VCaP (cell line): ENCODE data around the gene SLC6A18.

Source experiments
- H3K27ac ChIP-seq: fragments of 450-650 bp; 2 replicates; pipeline ENCODE4 v1.5.1; 2017
- CTCF ChIP-seq: fragments of 450-650 bp; conservative IDR thresholded peaks from 2 replicates; pipeline ENCODE4 v1.5.1; 2017; ENCODE audit warnings: mild to moderate bottlenecking, moderate library complexity

SLC6A18 gene

GRCh38 chr5:1277331-1277730 lies 52.1 kb downstream of the SLC6A18 start:
- no peak overlapping the region for H3K27ac ChIP-seq

DNA sequence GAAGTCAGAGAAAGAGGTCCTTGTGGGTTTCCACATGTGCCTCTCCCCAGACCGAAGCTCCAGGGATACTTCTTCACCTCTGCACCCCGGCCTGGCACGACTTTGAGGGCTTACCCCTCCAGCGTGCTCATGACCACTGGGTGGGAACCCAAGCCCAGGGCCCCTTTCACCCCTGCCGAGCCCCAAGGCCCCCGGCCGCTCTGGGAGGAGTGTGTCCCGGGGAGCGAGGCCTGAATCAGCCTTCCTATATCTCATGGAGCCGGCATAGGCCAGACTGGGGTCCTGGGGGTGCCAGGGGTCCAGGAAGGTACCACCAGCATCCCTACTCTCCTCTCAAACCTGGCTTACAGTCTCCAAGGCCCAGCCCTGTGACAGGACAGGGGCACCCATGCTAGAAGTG lies 52.6 kb downstream of the SLC6A18 start:
- no peak for TF ChIP-seq CTCF
- H3K27ac ChIP-seq = no peak overlapping the region

More at GRCh38 chr5:1277331-1277730, 52.1 kb downstream of the SLC6A18 start:
- TF ChIP-seq CTCF = no peak

- TF ChIP-seq CTCF = no peak
- H3K27ac ChIP-seq = no peak overlapping the region
Measured at GRCh38 chr5:1278216-1278615, 53.0 kb downstream of the SLC6A18 start.

DNA sequence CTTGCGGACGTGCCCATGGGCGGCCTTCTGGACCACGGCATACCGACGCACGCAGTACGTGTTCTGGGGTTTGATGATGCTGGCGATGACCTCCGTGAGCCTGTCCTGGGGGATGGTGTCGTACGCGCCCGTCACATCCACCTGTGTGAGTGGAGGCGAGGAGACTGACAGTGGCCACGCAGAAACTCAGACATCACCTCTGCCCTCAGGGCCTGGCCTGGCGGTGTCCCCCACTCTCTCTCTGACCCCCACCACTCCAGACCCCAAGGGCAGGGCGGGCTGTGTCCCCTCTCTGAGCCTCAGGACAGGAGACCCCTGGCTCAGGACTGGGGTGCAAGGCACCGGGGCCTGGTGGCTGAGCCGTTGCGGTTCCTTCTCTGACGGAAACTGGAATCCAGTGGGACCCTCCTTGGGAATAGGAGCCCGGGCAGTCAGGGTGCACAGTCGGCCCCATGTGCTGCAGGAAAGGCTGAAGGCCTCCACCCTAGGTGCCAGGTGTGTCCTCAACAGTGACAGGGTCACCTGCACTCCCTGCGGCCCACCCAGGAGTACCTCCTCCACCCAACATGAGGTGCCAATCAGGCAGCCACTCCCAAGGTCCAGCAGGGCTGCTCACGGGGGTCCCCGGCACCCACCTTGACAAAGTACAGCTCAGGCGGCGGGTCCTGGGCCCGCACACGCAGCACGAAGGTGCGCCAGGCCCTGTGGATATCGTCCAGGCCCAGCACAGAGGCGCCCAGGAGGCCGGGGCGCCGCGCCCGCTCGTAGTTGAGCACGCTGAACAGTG lies 53.7 kb downstream of the SLC6A18 start:
- TF ChIP-seq CTCF = no peak

DNA sequence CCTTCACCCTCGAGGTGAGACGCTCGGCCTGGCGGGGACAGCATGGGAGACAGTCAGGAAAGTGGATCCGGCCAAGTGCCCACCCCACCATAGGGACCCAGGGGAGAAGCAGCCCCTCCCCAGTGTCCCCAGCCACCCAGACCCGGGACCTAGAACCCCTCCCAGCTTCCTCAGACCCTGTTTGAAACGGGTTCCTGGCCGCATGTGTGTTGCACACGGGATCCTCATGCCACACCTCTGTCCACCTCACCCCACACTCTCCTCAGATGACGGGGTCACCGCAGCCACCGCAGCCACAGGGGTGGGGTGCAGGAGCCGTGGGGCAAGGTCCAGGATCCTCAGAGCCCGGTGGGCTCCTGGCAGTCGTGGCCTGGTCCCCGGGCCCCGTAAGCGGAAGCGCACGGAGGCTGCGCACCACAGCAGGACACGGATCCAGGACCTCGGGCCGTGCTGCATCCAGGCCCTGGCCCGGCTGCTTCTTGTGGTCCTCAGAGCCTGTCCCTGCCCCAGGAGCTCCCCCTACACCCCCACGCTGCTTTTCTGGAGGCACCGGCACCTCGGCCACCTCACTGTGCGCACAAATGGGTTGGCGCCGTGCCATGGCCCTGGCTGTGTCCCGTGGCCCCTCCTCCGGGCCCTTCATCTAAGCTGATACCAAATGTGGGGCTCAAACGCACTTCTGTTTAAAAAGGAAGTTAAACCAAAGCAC lies 54.4 kb downstream of the SLC6A18 start:
- no peak overlapping the region for H3K27ac ChIP-seq

More for the DNA sequence above, 53.7 kb downstream of the SLC6A18 start:
- H3K27ac ChIP-seq = no peak overlapping the region

GRCh38 chr5:1280177-1281037 lies 55.2 kb downstream of the SLC6A18 start:
- no peak overlapping the region for H3K27ac ChIP-seq
- TF ChIP-seq CTCF = no peak

More for the DNA sequence above, 54.4 kb downstream of the SLC6A18 start:
- TF ChIP-seq CTCF = no peak
